Neutrophil (primary cell): ENCODE measurements around the gene SCNN1B.

Experiments used
- H3K27ac ChIP-seq: fragments of 200-600 bp; sonication (generic); 2 replicates; pipeline ENCODE4 v1.5.1; 2016; ENCODE audit warnings: mild to moderate bottlenecking, moderate library complexity
- H3K27me3 ChIP-seq: fragments of 200-600 bp; sonication (generic); 2 replicates; pipeline ENCODE4 v1.6.0; 2016; ENCODE audit warnings: mild to moderate bottlenecking
- H3K36me3 ChIP-seq: fragments of 200-600 bp; sonication (generic); 2 replicates; pipeline ENCODE4 v1.5.1; 2017
- H3K4me1 ChIP-seq, 2 experiments: fragments of 200-600 bp in 1 of 2; sonication (generic) in 1 of 2; 1 replicate in 1 of 2; 2 replicates in 1 of 2; pipeline versions ENCODE4 v1.5.1 to v1.6.1; 2013 to 2016; ENCODE audit warnings: low read depth in 1 of 2, low read length in 1 of 2, mild to moderate bottlenecking in 1 of 2, moderate library complexity in 1 of 2; ENCODE audit not compliant: control insufficient read depth in 1 of 2, insufficient read depth in 1 of 2
- H3K4me3 ChIP-seq, 2 experiments: fragments of 200-600 bp in 1 of 2; sonication (generic) in 1 of 2; 1 replicate in 1 of 2; 2 replicates in 1 of 2; pipeline ENCODE4 v1.5.1; 2013 to 2016; ENCODE audit warnings: low read depth in 1 of 2, low read length in 1 of 2, mild to moderate bottlenecking in 1 of 2, moderate library complexity in 1 of 2
- H3K9me3 ChIP-seq: fragments of 200-600 bp; sonication (generic); 2 replicates; pipeline ENCODE4 v1.5.1; 2016
- CTCF ChIP-seq: fragments of 200-600 bp; sonication (generic); IDR thresholded peaks from 2 replicates; pipeline ENCODE4 v1.5.1; 2016; ENCODE audit warnings: antibody characterized with exemption

The SCNN1B gene

GRCh38 chr16:23424292-23424958 lies 122.3 kb downstream of the SCNN1B start:
- TF ChIP-seq CTCF: no peak
- H3K27me3 ChIP-seq: no peaks in the 10 kb centered on the region
- H3K4me1 ChIP-seq: no peaks in the 10 kb centered on the region
- H3K4me3 ChIP-seq: no peak overlapping the region
- peaks cover 12% of the 10 kb centered on the region for H3K36me3 ChIP-seq
- no peaks in the 10 kb centered on the region for H3K9me3 ChIP-seq
- no peak overlapping the region for H3K27ac ChIP-seq

- Histone ChIP-seq H3K36me3 (peaks cover 30% of the 10 kb centered on the region), H3K27ac (no peak overlapping the region), H3K27me3 (no peaks in the 10 kb centered on the region), H3K4me3 (no peak overlapping the region), H3K9me3 (no peaks in the 10 kb centered on the region), H3K4me1 (no peaks in the 10 kb centered on the region)
- TF ChIP-seq CTCF: no peak
Measured at GRCh38 chr16:23428351-23428750, 126.2 kb downstream of the SCNN1B start.
